Activated B cell treated with CpG ODN at 0.5 μM for 24 hours (primary cell): ENCODE results near the gene FRA10AC1. TPM values are rescaled to one million over a fixed set of nuclear protein-coding genes. Genes with fewer than 3 reads are reported as not detected.

ENCODE experiments used
- ATAC-seq: fragments of 200-7000 bp; cut with Tn5 transposase; one replicate; pipeline ENCODE4 v1.10.0; 2021; ENCODE audit warnings: low read depth, mild to moderate bottlenecking, moderate library complexity
- CTCF ChIA-PET: fragments of 350-600 bp; sonication (Branson Sonifier 250); formaldehyde crosslinking; loops from one replicate; lab custom pipeline; 2021; ENCODE audit warnings: antibody characterized with exemption; lab: Charles Lee
- POLR2A ChIA-PET: fragments of 350-600 bp; sonication (Branson Sonifier 250); formaldehyde crosslinking; loops from one replicate; lab custom pipeline; 2021; ENCODE audit warnings: antibody characterized with exemption; lab: Charles Lee
- DNase-seq: peaks from one replicate; pipeline ENCODE4 v3.0.0; 2022
- H3K27ac Mint-ChIP-seq: one replicate; pipeline ENCODE4 v1.8.0; 2020; ENCODE audit warnings: mixed read lengths
- H3K27me3 Mint-ChIP-seq: one replicate; pipeline ENCODE4 v1.8.0; 2021; ENCODE audit warnings: mixed read lengths
- H3K36me3 Mint-ChIP-seq: one replicate; pipeline ENCODE4 v1.8.0; 2021; ENCODE audit warnings: low read depth, mixed read lengths
- H3K4me1 Mint-ChIP-seq: one replicate; pipeline ENCODE4 v1.8.0; 2021; ENCODE audit warnings: mixed read lengths
- H3K4me3 Mint-ChIP-seq: one replicate; pipeline ENCODE4 v1.8.0; 2020; ENCODE audit warnings: mild to moderate bottlenecking, mixed read lengths
- H3K9me3 Mint-ChIP-seq: one replicate; pipeline ENCODE4 v1.8.0; 2020; ENCODE audit warnings: mixed read lengths
- CTCF ChIP-seq: fragments of 200-600 bp; IDR thresholded peaks from one replicate; pipeline ENCODE4 v1.8.0; 2022; ENCODE audit warnings: antibody characterized with exemption, mild to moderate bottlenecking
- intact Hi-C: fragments of 100-400 bp; cut with micrococcal nuclease; formaldehyde crosslinking; loops from one replicate; pipeline ENCODE4 v1.15.1; 2024
- total RNA-seq: library from RNA; stranded (reverse); gene quantifications from 2 replicates; pipeline ENCODE4 v1.2.3, GENCODE V29; 2022

Gene FRA10AC1
- total RNA-seq, 1 donor from 2014 or later = 24.8 TPM

DNA sequence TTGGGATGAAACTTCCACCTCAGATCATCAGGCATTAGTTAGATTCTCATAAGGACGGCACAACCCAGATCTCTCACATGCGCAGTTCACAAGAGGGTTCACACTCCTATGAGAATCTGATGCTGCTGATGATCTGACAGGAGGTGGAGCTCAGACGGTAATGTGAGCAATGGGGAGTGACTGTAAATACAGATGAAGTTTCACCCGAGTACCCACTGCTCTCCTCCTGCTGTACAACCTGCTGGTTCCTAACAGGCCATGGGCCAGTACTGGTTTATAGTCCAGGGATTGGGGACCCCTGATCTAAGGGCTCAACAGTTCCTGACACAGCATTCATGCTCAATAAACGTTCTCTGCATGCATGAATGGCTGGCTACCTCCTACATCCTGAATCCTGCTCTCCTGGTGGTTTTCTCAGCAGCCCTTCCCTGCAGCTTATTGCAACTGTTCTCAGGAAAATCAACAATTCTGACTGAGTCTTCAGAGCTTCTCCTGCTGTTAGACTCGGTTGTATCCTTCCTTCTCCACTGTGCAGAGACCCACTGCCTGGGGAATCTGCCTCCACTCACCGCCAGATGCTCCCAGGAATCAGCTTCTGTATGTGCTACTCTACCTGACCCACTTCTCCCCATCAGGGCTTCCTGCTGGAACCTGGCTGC lies 72.6 kb downstream of the FRA10AC1 start:
- DNase-seq (no peak), ATAC-seq (no peak)
- ChIA-PET CTCF (no interaction called here), POLR2A (no interaction called here)
- Mint-ChIP-seq H3K4me3 (no peak overlapping the region), H3K9me3 (no peaks in the 10 kb centered on the region), H3K27ac (no peak overlapping the region), H3K4me1 (no peaks in the 10 kb centered on the region), H3K36me3 (no peaks in the 10 kb centered on the region), H3K27me3 (peaks cover 18% of the 10 kb centered on the region)
- intact Hi-C loops = no loop called here
- no peak for TF ChIP-seq CTCF

GRCh38 chr10:93628858-93629257 lies 73.5 kb downstream of the FRA10AC1 start:
- Mint-ChIP-seq H3K27ac (no peak overlapping the region), H3K4me3 (no peak overlapping the region), H3K4me1 (no peaks in the 10 kb centered on the region), H3K36me3 (no peaks in the 10 kb centered on the region), H3K27me3 (peaks cover 18% of the 10 kb centered on the region), H3K9me3 (no peaks in the 10 kb centered on the region)
- no peak for ATAC-seq
- intact Hi-C loops = no loop called here
- TF ChIP-seq CTCF = no peak
- ChIA-PET POLR2A (no interaction called here), CTCF (no interaction called here)
- DNase-seq = no peak

- H3K4me1 Mint-ChIP-seq = no peaks in the 10 kb centered on the region
- no peak overlapping the region for H3K27ac Mint-ChIP-seq
- H3K9me3 Mint-ChIP-seq = no peaks in the 10 kb centered on the region
- H3K4me3 Mint-ChIP-seq = no peak overlapping the region
- ChIA-PET POLR2A (no interaction called here), CTCF (no interaction called here)
- TF ChIP-seq CTCF = no peak
- peaks cover 13% of the 10 kb centered on the region for H3K27me3 Mint-ChIP-seq
- ATAC-seq (no peak), DNase-seq (no peak)
- intact Hi-C loops = no loop called here
- H3K36me3 Mint-ChIP-seq = no peaks in the 10 kb centered on the region
Observed at GRCh38 chr10:93622942-93623341, 79.5 kb downstream of the FRA10AC1 start.

DNA sequence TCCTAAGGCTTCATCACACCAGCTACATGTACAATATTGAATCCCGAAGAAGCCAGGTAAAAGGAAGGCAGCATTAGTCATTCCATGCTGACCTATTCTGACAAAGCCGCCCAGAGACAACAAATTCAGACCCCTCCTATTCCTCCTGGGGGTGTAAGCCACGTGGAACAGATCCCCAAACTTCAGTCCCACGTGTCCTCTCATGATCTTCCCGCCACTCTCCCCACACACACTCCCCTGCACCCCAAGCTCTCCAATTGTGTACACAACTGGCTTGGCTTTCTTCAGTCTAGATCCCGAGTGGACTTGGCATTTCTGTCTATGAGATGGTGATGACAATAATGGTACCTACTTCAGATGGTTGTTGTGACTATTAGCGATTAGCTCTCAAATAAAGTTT lies 81.5 kb downstream of the FRA10AC1 start:
- H3K9me3 Mint-ChIP-seq = no peaks in the 10 kb centered on the region
- DNase-seq (no peak), ATAC-seq (no peak)
- no peaks in the 10 kb centered on the region for H3K36me3 Mint-ChIP-seq
- POLR2A ChIA-PET = no interaction called here
- no peak overlapping the region for H3K4me3 Mint-ChIP-seq
- intact Hi-C loops = no loop called here
- H3K4me1 Mint-ChIP-seq = peaks cover 3% of the 10 kb centered on the region
- TF ChIP-seq CTCF = no peak
- peaks cover 7% of the 10 kb centered on the region for H3K27me3 Mint-ChIP-seq
- CTCF ChIA-PET = interaction anchor here (1.0 kb wide), 1 partner anchor 67 kb away, joined by 3 read pairs; no protein-coding TSS in a partner anchor
- H3K27ac Mint-ChIP-seq = no peak overlapping the region

Other genes starting within 250 kb of the FRA10AC1 start
- 0.09 and 0.15 TPM in 2 replicates for gene MYOF, start 220.3 kb downstream of the FRA10AC1 start, total RNA-seq
- 0.95 and 1.6 TPM in 2 replicates for gene CEP55, start 206.0 kb downstream of the FRA10AC1 start, total RNA-seq
- not detected in 2 replicates for gene FFAR4, start 135.9 kb downstream of the FRA10AC1 start, total RNA-seq
- gene RBP4, start 101.4 kb downstream of the FRA10AC1 start, total RNA-seq = not detected in 2 replicates
- gene PDE6C, start 90.1 kb downstream of the FRA10AC1 start, total RNA-seq = not detected in 2 replicates
- not detected in 2 replicates for gene LGI1, start 55.3 kb upstream of the FRA10AC1 start, total RNA-seq
- gene SLC35G1, start 191.4 kb upstream of the FRA10AC1 start, total RNA-seq = 2.1 and 2.2 TPM in 2 replicates